Measurements from ENCODE around the gene TLN1.

DNA sequence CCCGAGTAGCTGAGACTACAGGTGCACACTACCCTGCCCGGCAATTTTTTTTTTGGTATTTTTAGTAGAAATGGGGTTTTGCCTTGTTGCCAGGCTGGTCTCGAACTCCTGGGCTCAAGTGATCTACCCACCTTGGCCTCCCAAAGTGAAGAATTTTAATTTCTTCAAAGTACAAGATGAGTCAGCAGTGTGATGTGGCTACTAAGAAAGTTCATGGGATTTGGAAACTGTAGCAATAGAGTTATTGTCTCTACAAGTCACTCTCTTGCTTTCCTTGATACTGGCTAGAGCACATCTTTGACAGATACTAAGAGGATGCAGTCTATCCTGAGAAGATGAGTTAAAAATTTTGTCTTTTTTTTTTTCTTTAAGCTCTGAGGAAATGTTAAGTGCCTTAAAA lies 2.1 kb upstream of the TLN1 start:
- TF ChIP-seq GATA3 (IDR thresholded peaks at IDR 0.05; ENCODE audit: low read depth, low read length) (no peak), GATA2 (IDR thresholded peaks at IDR 0.05; ENCODE audit: low read depth, low read length) (no peak)

Measured in SH-SY5Y (cell line).